AG10803 (cell line): ENCODE measurements around the gene CAAP1.
A peak's percentile ranks its signal among the peaks of the same experiment; 100 is the strongest.

Experiments used
- DNase-seq: peaks from one replicate; pipeline ENCODE4 v3.0.0; 2010; ENCODE audit warnings: low read depth
- H3K4me3 ChIP-seq: 2 replicates; pipeline ENCODE4 v1.5.1; 2011; ENCODE audit warnings: mild to moderate bottlenecking, low read length, control low read depth
- CTCF ChIP-seq: conservative IDR thresholded peaks from 2 replicates; pipeline ENCODE4 v1.5.1; 2011; ENCODE audit warnings: mild to moderate bottlenecking, low read length, control low read depth, inconsistent platforms

The CAAP1 gene

DNA sequence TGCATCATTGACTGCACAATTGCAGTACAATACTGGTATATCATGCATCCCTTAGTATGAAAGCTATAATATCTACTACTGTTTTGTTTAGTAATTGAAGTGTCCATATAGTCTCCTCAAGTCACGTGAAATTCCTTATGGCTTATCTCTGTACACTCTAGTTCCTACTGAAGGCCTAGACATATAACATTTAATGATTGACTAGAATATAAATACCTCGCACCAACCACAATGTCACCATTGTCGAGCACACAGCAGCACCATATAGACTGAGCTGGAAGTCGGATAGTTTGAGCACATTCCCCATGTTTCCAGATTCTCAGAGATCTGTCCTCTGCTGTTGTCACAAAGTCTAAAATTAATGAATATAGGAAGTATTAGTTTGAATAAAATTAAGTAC lies 33.0 kb upstream of the CAAP1 start:
- H3K4me3 ChIP-seq: no peak overlapping the region
- DNase-seq: no peak
- no peak for TF ChIP-seq CTCF

GRCh38 chr9:26919698-26920097 lies 27.1 kb upstream of the CAAP1 start:
- H3K4me3 ChIP-seq: no peak overlapping the region
- DNase-seq: no peak
- TF ChIP-seq CTCF: no peak

DNA sequence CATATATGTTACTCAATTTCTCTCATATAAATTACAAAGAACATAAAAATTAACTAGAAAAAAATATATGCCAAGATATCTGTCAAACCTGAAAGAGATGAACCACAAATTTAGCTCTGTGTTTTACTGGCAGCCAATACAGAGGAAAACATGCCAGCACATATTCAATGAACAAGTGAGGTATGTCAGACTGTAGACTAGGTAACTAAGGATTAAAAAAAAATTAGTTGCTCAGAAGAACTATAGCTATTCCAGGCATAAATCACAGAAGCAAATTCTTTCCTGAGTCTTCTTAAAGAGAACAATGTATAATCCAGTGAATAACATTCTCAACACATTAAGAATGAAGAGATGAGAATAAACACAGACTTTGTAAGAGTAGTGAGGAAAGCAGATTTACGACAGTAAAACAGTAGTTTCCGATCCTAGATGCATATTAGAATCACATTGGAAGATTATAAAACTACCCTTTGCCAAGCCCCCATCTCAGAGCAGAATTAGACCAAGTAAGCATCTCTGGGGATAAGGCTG lies 20.6 kb upstream of the CAAP1 start:
- no peak for DNase-seq
- no peak overlapping the region for H3K4me3 ChIP-seq
- no peak for TF ChIP-seq CTCF

- TF ChIP-seq CTCF: no peak
- H3K4me3 ChIP-seq: no peak overlapping the region
- DNase-seq: no peak
These were observed 12.1 kb upstream of the CAAP1 start for GRCh38 chr9:26904671-26905070.

GRCh38 chr9:26904070-26904469 lies 11.5 kb upstream of the CAAP1 start:
- DNase-seq: no peak
- no peak overlapping the region for H3K4me3 ChIP-seq
- no peak for TF ChIP-seq CTCF

DNA sequence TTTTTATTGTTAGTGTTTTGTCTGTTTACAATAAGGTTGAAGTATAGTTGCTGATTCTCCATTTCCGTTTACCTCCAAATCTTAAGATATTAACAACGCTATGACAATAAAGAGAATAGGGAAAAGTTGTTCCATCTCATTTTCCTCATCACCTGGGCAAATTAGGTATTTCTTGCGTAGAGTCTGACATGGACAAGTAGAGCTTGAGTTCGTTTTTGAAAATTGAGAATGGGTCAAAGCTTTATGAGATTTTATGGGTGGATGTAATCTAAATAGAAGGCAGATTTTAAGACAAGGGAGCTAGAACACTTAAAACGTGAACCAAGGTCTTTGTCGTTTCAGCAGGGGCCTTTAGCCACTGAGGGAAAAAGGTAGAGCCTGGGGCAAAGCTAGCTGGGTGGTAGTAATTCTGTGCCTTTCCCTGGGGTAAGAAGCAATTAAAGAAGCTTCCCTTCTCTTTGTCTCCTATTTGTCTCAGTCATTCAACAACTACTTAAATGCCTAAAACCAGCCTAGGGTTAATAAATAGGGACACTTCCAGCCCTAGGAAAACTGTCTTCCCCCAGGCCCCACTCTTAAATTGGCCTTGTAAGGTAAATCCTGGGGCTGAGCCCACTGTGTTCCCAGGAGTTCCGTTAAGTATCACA lies 551 bp upstream of the CAAP1 start:
- TF ChIP-seq CTCF: no peak
- peak overlapping the region; percentile 96 for H3K4me3 ChIP-seq
- no peak for DNase-seq

DNA sequence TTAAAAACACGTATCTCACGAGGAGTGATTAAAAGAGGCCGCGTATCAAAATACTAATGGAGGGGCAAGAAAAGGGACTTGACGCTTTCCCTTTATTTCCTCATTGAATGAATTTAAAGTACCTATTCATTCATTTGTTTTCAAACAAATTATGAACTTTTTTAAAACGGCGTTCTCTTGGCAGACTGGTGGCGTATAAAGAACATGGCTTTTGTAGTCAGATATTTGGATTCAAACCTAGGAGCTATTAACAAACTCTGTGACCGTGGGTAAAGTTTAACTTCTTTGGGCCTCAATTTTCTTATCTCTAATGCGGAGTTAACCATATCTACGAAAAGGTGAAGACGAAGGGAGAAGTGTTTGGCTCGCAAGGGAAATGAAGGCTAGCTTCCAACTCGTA lies 876 bp downstream of the CAAP1 start:
- DNase-seq: no peak
- peak overlapping the region; percentile 96 for H3K4me3 ChIP-seq
- no peak for TF ChIP-seq CTCF
